Heart left ventricle (tissue), 16 donors: Measurements from ENCODE around the gene PPM1M. TPM values are rescaled to one million over a fixed set of nuclear protein-coding genes. Genes with fewer than 3 reads are reported as not detected.

Source experiments
- ATAC-seq, 4 donors: fragments of 200-7000 bp; cut with Tn5 transposase; one replicate each; pipeline ENCODE4 v1.9.1; 2020 to 2022; ENCODE audit warnings: moderate library complexity in 4 of 4, mild to moderate bottlenecking in 3 of 4, moderate number of reproducible peaks in 1 of 4
- DNase-seq, 5 donors: peaks; one replicate each; pipeline ENCODE4 v3.0.0-alpha.2; 2020
- H3K27ac ChIP-seq, 12 donors: fragments of 200-600 bp; sonication (generic) in 4 of 12; one replicate each; pipeline versions ENCODE4 v1.5.0 to v1.8.0; 2016 to 2022; ENCODE audit warnings: mild to moderate bottlenecking in 2 of 12
- H3K27me3 ChIP-seq, 9 donors: fragments of 200-600 bp; sonication (generic) in 2 of 9; one replicate each; pipeline versions ENCODE4 v1.5.1 to v1.8.0; 2016 to 2022; ENCODE audit warnings: mild to moderate bottlenecking in 3 of 9
- H3K36me3 ChIP-seq, 9 donors: fragments of 200-600 bp; sonication (generic) in 2 of 9; one replicate each; pipeline versions ENCODE4 v1.5.0 to v1.8.0; 2018 to 2022; ENCODE audit warnings: mild to moderate bottlenecking in 2 of 9
- H3K4me1 ChIP-seq, 12 donors: fragments of 200-600 bp; sonication (generic) in 4 of 12; one replicate each; pipeline versions ENCODE4 v1.5.0 to v1.8.0; 2016 to 2022; ENCODE audit warnings: mild to moderate bottlenecking in 3 of 12
- H3K4me3 ChIP-seq, 12 donors: fragments of 200-600 bp; sonication (generic) in 4 of 12; one replicate each; pipeline versions ENCODE4 v1.5.0 to v1.8.0; 2017 to 2022; ENCODE audit warnings: mild to moderate bottlenecking in 9 of 12, moderate library complexity in 4 of 12
- H3K9me3 ChIP-seq, 12 donors: fragments of 200-600 bp; sonication (generic) in 4 of 12; one replicate each; pipeline versions ENCODE4 v1.5.0 to v1.8.0; 2016 to 2022; ENCODE audit warnings: mild to moderate bottlenecking in 1 of 12
- POLR2A ChIP-seq, 2 donors: fragments of 450-650 bp; IDR thresholded peaks; one replicate each; pipeline ENCODE4 v1.6.1; 2017; ENCODE audit warnings: antibody characterized with exemption in 2 of 2, mild to moderate bottlenecking in 2 of 2, moderate library complexity in 2 of 2
- WGBS, 4 donors: extraction: QIAGEN DNeasy Blood & Tissue Kit in 2 of 4; methylation state at CpG; one replicate each; pipeline versions ENCODE4 v1.1.5 to v1.1.7; 2013 to 2018; 5-methylcytosine and 5-hydroxymethylcytosine counted together
- intact Hi-C, 10 donors: fragments of 100-400 bp; cut with DNase I; formaldehyde crosslinking; loops; one replicate each; pipeline versions ENCODE4 v1.11.1 to v1.14.2; 2022
- polyA plus RNA-seq, 2 donors: library from polyadenylated mRNA; stranded (reverse); fragments of 200-250 nt; gene quantifications; one replicate each; pipeline ENCODE4 v1.2.3, GENCODE V29; 2013
- total RNA-seq, 9 donors: library from RNA; depleted of rRNA in 2 of 9; stranded (reverse); fragments of >200 nt in 2 of 9; fragmentation: NEBNext Ultra II Directional in 3 of 9; extraction: Animal tissue kit (Norgen Biotek cat#: 25700) in 3 of 9; gene quantifications; one replicate each; pipeline versions ENCODE4 v1.1.0 to v1.2.4, GENCODE V29; 2016 to 2023
- TF ChIP-seq, protein P1 (sequence below), 12 donors: fragments of 200-600 bp; sonication (generic) in 4 of 12; IDR thresholded peaks; one replicate each; pipeline versions ENCODE4 v1.5.0 to v1.8.0; 2018 to 2022; ENCODE audit warnings: antibody characterized with exemption in 12 of 12, mild to moderate bottlenecking in 5 of 12
- donor health status: ischemic (EF 13 %, LVEDD 7.1; RV severe dilation, severe dysfunction).
- donor health status: healthy with polysubstance abuse.
- donor health status: DM: no; HTN: yes; CAD: no.
- donor health status: DM: no; HTN: no; CAD: no.
- donor health status: ischemic (EF 25% LVEDD 6.9; RV normal size, moderate dysfunction).
- donor health status: ischemic (EF 25% LVEDD 5.7; RV mildly dilated, moderate dysfunction).
- donor health status: healthy.
- donor health status: DM: yes; HTN: yes; CAD: no.
- donor health status: ischemic (EF 35%, LVEDD 5.7; RV mildly dilated, moderate dysfunction).
- donor health status: nonischemic (EF 11% LVEDD 7.7; RV severe dilation, severe dysfunction).
- donor health status: DM: yes; HTN: yes; CAD: no.
- donor health status: PGD.
- donor health status: ischemic (EF 29% LVEDD 5.4; RV normal size, mild dysfunction).
- donor health status: nonischemic (EF 23%, LVEDD 6.1; RV moderate dilation, normal function).

Gene PPM1M
- total and polyA plus RNA-seq, 11 donors: 5.6 to 30.2 (median 7.3) TPM

GRCh38 chr3:52197499-52197841 is 48.1 kb upstream of the PPM1M start:
- Histone ChIP-seq H3K27ac (peak overlapping the region; percentile 8 to 96 (median 90)), H3K4me1 (peaks cover 8 to 69% (median 57%) of the 10 kb centered on the region in 12 donors), H3K9me3 (no peaks in the 10 kb centered on the region), H3K4me3 (peak overlapping the region in 11 of 12 donors; percentile 66 to 99 (median 85)), H3K36me3 (peaks cover 0 to 34% (median 31%) of the 10 kb centered on the region in 9 donors), H3K27me3 (no peaks in the 10 kb centered on the region)
- peak in 2 of 4 donors; percentile 2 to 3 for ATAC-seq
- no peak for DNase-seq
- TF ChIP-seq POLR2A (IDR thresholded peaks at IDR 0.05): no peak
- WGBS, 4 donors: 38 to 46% (median 41%) methylated on average over 10 of the region's 10 CpGs
- intact Hi-C loops: loop anchor here in 6 of 10 donors (1.0 to 5.0 kb wide), 5 partner anchors 35 to 45 kb away; partner anchors contain the start of gene POC1A (in 4 of the 6)

GRCh38 chr3:52197842-52198625 is 47.5 kb upstream of the PPM1M start, which contains the start of gene ALAS1:
TSS of gene ALAS1 (plus strand) at chr3:52198160. CDS start at chr3:52199242, 1,082 bp downstream.
- Histone ChIP-seq H3K4me1 (peaks cover 8 to 74% (median 63%) of the 10 kb centered on the region in 12 donors), H3K27me3 (no peaks in the 10 kb centered on the region), H3K4me3 (peak within 1 kb of the TSS; percentile 46 to 99 (median 84)), H3K27ac (peak within 1 kb of the TSS; percentile 53 to 96 (median 90)), H3K36me3 (peaks cover 0 to 39% (median 37%) of the 10 kb centered on the region in 9 donors), H3K9me3 (no peaks in the 10 kb centered on the region)
- intact Hi-C loops: loop anchor here in 7 of 10 donors (1.0 to 5.0 kb wide), 5 partner anchors 36 to 46 kb away; partner anchors contain the start of gene POC1A (in 5 of the 7)
- WGBS, 4 donors: 0 to 1% (median 0%) methylated on average over 54 to 71 of the region's 71 CpGs
- ATAC-seq (peak; percentile 84 to 93 (median 86)), DNase-seq (peak; percentile 93 to 96 (median 93))
- TF ChIP-seq, protein P1, sequence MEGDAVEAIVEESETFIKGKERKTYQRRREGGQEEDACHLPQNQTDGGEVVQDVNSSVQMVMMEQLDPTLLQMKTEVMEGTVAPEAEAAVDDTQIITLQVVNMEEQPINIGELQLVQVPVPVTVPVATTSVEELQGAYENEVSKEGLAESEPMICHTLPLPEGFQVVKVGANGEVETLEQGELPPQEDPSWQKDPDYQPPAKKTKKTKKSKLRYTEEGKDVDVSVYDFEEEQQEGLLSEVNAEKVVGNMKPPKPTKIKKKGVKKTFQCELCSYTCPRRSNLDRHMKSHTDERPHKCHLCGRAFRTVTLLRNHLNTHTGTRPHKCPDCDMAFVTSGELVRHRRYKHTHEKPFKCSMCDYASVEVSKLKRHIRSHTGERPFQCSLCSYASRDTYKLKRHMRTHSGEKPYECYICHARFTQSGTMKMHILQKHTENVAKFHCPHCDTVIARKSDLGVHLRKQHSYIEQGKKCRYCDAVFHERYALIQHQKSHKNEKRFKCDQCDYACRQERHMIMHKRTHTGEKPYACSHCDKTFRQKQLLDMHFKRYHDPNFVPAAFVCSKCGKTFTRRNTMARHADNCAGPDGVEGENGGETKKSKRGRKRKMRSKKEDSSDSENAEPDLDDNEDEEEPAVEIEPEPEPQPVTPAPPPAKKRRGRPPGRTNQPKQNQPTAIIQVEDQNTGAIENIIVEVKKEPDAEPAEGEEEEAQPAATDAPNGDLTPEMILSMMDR (IDR thresholded peaks at IDR 0.05): peak in 5 of 12 donors; percentile 7 to 31 (median 20)
- peak; percentile 55 to 98 for TF ChIP-seq POLR2A (IDR thresholded peaks at IDR 0.05)

- ATAC-seq: no peak
- peaks cover 0 to 48% (median 45%) of the 10 kb centered on the region in 9 donors for H3K36me3 ChIP-seq
- no peak for TF ChIP-seq POLR2A (IDR thresholded peaks at IDR 0.05)
- TF ChIP-seq, protein P1 (IDR thresholded peaks at IDR 0.05): no peak
- peaks cover 8 to 83% (median 65%) of the 10 kb centered on the region in 12 donors for H3K4me1 ChIP-seq
- H3K27me3 ChIP-seq: no peaks in the 10 kb centered on the region
- intact Hi-C loops: loop anchor here in 6 of 10 donors (1.0 to 5.0 kb wide), 5 partner anchors 17 to 47 kb away; partner anchors contain the start of gene POC1A (in 3 of the 6)
- H3K4me3 ChIP-seq: peak overlapping the region; percentile 46 to 99 (median 84)
- H3K9me3 ChIP-seq: no peaks in the 10 kb centered on the region
- DNase-seq: no peak
- WGBS, 4 donors: 32 to 49% (median 40%) methylated on average over 13 to 14 of the region's 14 CpGs
- peak overlapping the region; percentile 53 to 96 (median 90) for H3K27ac ChIP-seq
Observed at GRCh38 chr3:52198643-52199608, 46.6 kb upstream of the PPM1M start.

DNA sequence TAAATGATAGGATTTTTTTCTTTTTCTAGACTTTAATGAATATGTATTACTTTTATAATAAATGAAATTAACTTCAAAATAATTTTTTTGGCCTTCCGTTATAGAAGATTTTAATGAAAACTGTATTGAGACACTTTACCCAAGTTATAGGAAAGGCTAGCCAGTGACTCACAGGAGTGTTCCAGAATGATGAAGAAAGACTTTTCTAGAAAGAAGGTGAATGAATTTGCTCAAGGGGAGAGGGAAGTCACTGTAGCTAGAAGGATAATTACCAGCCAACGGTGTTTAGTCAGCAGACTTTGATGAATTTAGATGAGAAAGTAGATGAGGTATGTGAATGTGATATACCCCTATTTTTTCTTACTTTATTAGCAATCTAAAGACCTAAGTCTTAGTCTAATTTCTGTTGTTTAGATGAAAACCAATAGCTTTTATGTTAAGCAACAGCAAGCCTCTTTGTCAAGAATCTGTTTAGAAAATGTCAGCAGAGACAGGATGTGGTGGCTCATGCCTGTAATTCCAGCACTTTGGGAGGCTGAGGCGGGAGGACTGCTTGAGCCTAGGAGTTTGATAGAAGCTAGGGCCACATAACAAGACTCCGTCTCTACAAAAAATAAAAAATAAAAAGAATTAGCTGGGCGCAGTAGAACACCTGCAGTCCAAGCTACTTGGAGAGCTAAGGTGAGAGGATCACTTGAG is 44.4 kb upstream of the PPM1M start:
- H3K9me3 ChIP-seq: no peaks in the 10 kb centered on the region
- no peak overlapping the region for H3K4me3 ChIP-seq
- peaks cover 0 to 70% (median 68%) of the 10 kb centered on the region in 9 donors for H3K36me3 ChIP-seq
- peak overlapping the region in 2 of 12 donors; percentile 13 to 69 for H3K27ac ChIP-seq
- intact Hi-C loops: loop anchor here in 1 of 10 donors (5.0 kb wide), 1 partner anchor 199 kb away; no protein-coding TSS in a partner anchor
- WGBS, 4 donors: 91 to 95% (median 94%) methylated on average over 5 of the region's 5 CpGs
- H3K4me1 ChIP-seq: peaks cover 8 to 78% (median 59%) of the 10 kb centered on the region in 12 donors
- no peak for DNase-seq
- no peaks in the 10 kb centered on the region for H3K27me3 ChIP-seq
- ATAC-seq: no peak
- no peak for TF ChIP-seq POLR2A (IDR thresholded peaks at IDR 0.05)
- TF ChIP-seq, protein P1 (IDR thresholded peaks at IDR 0.05): no peak
